GM19452 (cell line): ENCODE results near the gene ACTR1B.
"Not testable (repeated sequence)": the region's sequence is repeated elsewhere in the genome, so short reads cannot be mapped to it uniquely, and the experiment has no call there.

Source experiments
- ATAC-seq: cut with Tn5 transposase; IDR thresholded peaks from one replicate; pipeline ENCODE4 v1.9.1; 2021; ENCODE audit not compliant: unreplicated experiment

ACTR1B gene

GRCh38 chr2:97618939-97619827 lies 44.7 kb downstream of the ACTR1B start:
- ATAC-seq: not testable (repeated sequence)

- no peak for ATAC-seq
Measured at GRCh38 chr2:97617911-97618310, 45.9 kb downstream of the ACTR1B start.

GRCh38 chr2:97615746-97616145 lies 48.1 kb downstream of the ACTR1B start:
- ATAC-seq: not testable (repeated sequence)

GRCh38 chr2:97611895-97612294 lies 51.9 kb downstream of the ACTR1B start:
- ATAC-seq: not testable (repeated sequence)

GRCh38 chr2:97608745-97609144 lies 55.1 kb downstream of the ACTR1B start:
- not testable (repeated sequence) for ATAC-seq
